ENCODE measurements around the gene APEH.
"Not testable (repeated sequence)": the region's sequence is repeated elsewhere in the genome, so short reads cannot be mapped to it uniquely, and the experiment has no call there.

DNA sequence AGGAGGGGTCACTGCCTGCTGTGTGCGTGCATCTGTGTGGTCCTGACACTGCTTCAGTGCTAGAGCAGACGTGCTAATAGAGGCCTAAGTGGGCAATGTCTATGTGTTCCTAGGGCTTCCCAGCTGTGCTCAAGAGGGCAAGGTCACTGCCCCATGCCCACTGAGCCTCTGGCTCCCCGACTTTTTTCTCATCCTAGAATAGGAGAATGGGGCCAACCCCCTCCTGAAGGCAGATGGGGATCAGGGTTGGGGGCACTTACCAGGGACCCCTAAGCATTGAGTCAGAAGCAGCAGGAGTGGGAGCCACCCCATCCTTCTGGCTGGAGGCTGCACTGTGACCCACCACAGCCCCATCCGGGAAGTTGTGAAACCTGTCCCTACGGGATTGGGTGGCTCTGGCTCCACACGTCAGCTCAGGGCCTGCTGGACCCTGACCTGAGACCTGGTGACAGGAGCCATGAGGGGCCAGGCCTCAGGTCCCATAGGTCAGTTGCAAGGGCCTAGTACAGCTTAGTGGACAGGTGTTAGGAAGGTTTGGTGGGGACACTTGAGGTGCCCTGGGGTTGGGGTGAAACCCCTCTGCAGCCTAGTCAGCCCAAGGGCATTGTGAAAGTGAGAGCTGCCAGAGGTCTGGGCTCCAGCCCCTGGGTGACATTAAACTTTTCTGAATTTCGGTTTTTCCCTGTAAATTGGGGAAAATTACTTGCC, 14.3 kb downstream of the APEH start:
- TF ChIP-seq, protein P1, sequence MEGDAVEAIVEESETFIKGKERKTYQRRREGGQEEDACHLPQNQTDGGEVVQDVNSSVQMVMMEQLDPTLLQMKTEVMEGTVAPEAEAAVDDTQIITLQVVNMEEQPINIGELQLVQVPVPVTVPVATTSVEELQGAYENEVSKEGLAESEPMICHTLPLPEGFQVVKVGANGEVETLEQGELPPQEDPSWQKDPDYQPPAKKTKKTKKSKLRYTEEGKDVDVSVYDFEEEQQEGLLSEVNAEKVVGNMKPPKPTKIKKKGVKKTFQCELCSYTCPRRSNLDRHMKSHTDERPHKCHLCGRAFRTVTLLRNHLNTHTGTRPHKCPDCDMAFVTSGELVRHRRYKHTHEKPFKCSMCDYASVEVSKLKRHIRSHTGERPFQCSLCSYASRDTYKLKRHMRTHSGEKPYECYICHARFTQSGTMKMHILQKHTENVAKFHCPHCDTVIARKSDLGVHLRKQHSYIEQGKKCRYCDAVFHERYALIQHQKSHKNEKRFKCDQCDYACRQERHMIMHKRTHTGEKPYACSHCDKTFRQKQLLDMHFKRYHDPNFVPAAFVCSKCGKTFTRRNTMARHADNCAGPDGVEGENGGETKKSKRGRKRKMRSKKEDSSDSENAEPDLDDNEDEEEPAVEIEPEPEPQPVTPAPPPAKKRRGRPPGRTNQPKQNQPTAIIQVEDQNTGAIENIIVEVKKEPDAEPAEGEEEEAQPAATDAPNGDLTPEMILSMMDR (IDR thresholded peaks at IDR 0.05) = not testable (repeated sequence)
- TF ChIP-seq POLR2A (IDR thresholded peaks at IDR 0.05) = peak; percentile 89
